T-cell (primary cell): ENCODE data around the gene BMERB1. TPM values are rescaled to one million over a fixed set of nuclear protein-coding genes. Genes with fewer than 3 reads are reported as not detected.
"Not testable (repeated sequence)": the region's sequence is repeated elsewhere in the genome, so short reads cannot be mapped to it uniquely, and the experiment has no call there.

Source experiments
- ATAC-seq, 4 experiments: fragments of 200-7000 bp in 3 of 4; fragments of 150-1000 bp in 1 of 4; cut with Tn5 transposase; replicated peaks in 1 of 4; 1 replicate in 3 of 4; 2 replicates in 1 of 4; pipeline ENCODE4 v1.10.0; 2021; ENCODE audit warnings: moderate library complexity in 3 of 4, mild to moderate bottlenecking in 2 of 4, moderate number of reproducible peaks in 1 of 4
- CTCF ChIA-PET, 2 donors: fragments of 300-600 bp; sonication (Branson Sonifier 250); formaldehyde crosslinking; loops; one replicate each; lab custom pipeline; 2022; ENCODE audit warnings: antibody characterized with exemption in 2 of 2; lab: Charles Lee
- POLR2A ChIA-PET, 2 donors: fragments of 300-600 bp; sonication (Branson Sonifier 250); formaldehyde crosslinking; loops; one replicate each; lab custom pipeline; 2022; ENCODE audit warnings: antibody characterized with exemption in 2 of 2; lab: Charles Lee
- DNase-seq, 35 experiments: peaks; one replicate each; pipeline versions ENCODE4 v3.0.0 to v3.0.0-alpha.2; 2013 to 2023
- H3K27ac ChIP-seq: one replicate; pipeline ENCODE4 v1.5.1; 2013; ENCODE audit warnings: low read length
- H3K27me3 ChIP-seq, 2 experiments: replicated peaks in 1 of 2; 1 replicate in 1 of 2; 2 replicates in 1 of 2; pipeline versions ENCODE4 v1.6.1 to v1.7.0; 2013; ENCODE audit warnings: low read length in 1 of 2, mixed read lengths in 1 of 2; ENCODE audit not compliant: control insufficient read depth in 2 of 2, insufficient read depth in 2 of 2; ENCODE audit errors: extremely low read depth in 1 of 2
- H3K36me3 ChIP-seq, 2 donors: 1 replicate in 1 of 2; 2 replicates in 1 of 2; pipeline versions ENCODE4 v1.6.1 to v1.7.0; 2013; ENCODE audit warnings: low read length in 1 of 2; ENCODE audit not compliant: control insufficient read depth in 2 of 2, insufficient read depth in 1 of 2; ENCODE audit errors: extremely low read depth in 1 of 2
- H3K4me1 ChIP-seq, 2 experiments: 1 replicate in 1 of 2; 2 replicates in 1 of 2; pipeline versions ENCODE4 v1.6.1 to v1.7.0; 2013; ENCODE audit warnings: low read length in 2 of 2, mixed read lengths in 1 of 2; ENCODE audit not compliant: insufficient read depth in 2 of 2, control insufficient read depth in 1 of 2; ENCODE audit errors: extremely low read depth in 1 of 2
- H3K4me3 ChIP-seq, 2 donors: 1 replicate in 1 of 2; 2 replicates in 1 of 2; pipeline versions ENCODE4 v1.5.1 to v1.7.0; 2013; ENCODE audit warnings: mild to moderate bottlenecking in 2 of 2, low read length in 1 of 2, moderate library complexity in 1 of 2; ENCODE audit not compliant: control insufficient read depth in 1 of 2; ENCODE audit errors: extremely low read depth in 1 of 2
- H3K9me3 ChIP-seq: 2 replicates; pipeline ENCODE4 v1.7.0; 2013
- H3K27ac Mint-ChIP-seq, 2 donors: one replicate each; pipeline ENCODE4 v1.8.0; 2020 to 2021; ENCODE audit warnings: mild to moderate bottlenecking in 2 of 2, mixed read lengths in 2 of 2
- H3K27me3 Mint-ChIP-seq, 2 donors: one replicate each; pipeline ENCODE4 v1.8.0; 2021 to 2022; ENCODE audit warnings: mixed read lengths in 2 of 2
- H3K36me3 Mint-ChIP-seq: one replicate; pipeline ENCODE4 v1.8.0; 2021; ENCODE audit warnings: mixed read lengths
- H3K4me1 Mint-ChIP-seq, 3 donors: one replicate each; pipeline ENCODE4 v1.8.0; 2020 to 2022; ENCODE audit warnings: mixed read lengths in 3 of 3, mild to moderate bottlenecking in 1 of 3
- H3K4me3 Mint-ChIP-seq, 3 donors: one replicate each; pipeline ENCODE4 v1.8.0; 2020 to 2022; ENCODE audit warnings: mild to moderate bottlenecking in 3 of 3, mixed read lengths in 3 of 3, moderate library complexity in 3 of 3
- H3K9me3 Mint-ChIP-seq, 3 donors: one replicate each; pipeline ENCODE4 v1.8.0; 2020 to 2022; ENCODE audit warnings: mixed read lengths in 3 of 3
- WGBS: methylation state at CpG from one replicate; pipeline ENCODE4 v1.1.5; 2013; ENCODE audit warnings: missing lambda C conversion rate; ENCODE audit not compliant: insufficient coverage; 5-methylcytosine and 5-hydroxymethylcytosine counted together
- total RNA-seq, 35 experiments: library from RNA in 6 of 35; stranded (reverse) in 6 of 35; fragments of 120-200 nt in 1 of 35; gene quantifications; one replicate each; pipeline versions ENCODE4 v1.2.1 to v1.2.4 and lab custom pipeline; 2013 to 2026

Gene BMERB1
- total RNA-seq, 5 donors from 2014 or later (not counting 1 experiment from before 2014, with no cell fraction given): 2.1 to 9.6 (median 5.6) TPM

DNA sequence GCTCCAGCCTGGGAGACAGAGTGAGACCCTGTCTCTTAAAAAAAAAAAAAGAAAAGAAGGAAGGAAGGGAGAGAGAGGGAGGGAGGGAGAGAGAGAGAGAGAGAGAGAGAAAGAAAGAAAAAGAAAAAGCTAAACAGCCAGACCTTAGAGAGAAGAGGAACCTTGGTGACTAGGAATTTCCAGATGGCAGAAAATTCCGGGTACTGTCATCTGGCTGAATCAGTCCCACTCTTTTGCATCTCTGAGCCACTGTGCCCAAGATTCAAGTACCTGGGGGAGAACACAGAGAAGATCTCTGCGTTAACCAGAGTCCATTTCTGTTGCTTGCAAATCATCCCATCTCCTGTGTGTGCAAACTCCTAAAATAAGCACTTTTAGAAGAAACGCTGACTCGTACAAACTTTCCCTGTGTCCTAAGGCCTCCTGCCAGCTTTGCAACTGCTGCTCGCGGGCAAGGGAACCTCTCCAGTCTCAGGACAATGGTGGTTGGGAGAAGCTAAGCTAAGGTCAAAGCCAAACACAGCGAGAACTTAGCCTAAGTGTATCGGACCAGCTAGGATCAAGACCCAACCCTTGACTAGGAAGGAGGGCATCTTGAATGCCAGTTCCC, 18.0 kb downstream of the BMERB1 start:
- H3K4me1 ChIP-seq: no peaks in the 10 kb centered on the region
- H3K9me3 ChIP-seq: no peaks in the 10 kb centered on the region
- no peak overlapping the region for H3K27ac Mint-ChIP-seq
- H3K4me1 Mint-ChIP-seq: no peaks in the 10 kb centered on the region
- 78% methylated on average over 8 of the region's 8 CpGs for WGBS
- peaks cover 1 to 8% of the 10 kb centered on the region in 2 donors for H3K27me3 Mint-ChIP-seq
- POLR2A ChIA-PET: no interaction called here
- no peak overlapping the region for H3K27ac ChIP-seq
- H3K36me3 ChIP-seq: no peaks in the 10 kb centered on the region
- H3K4me3 Mint-ChIP-seq: no peak overlapping the region
- CTCF ChIA-PET: no interaction called here
- no peaks in the 10 kb centered on the region for H3K36me3 Mint-ChIP-seq
- H3K27me3 ChIP-seq: no peaks in the 10 kb centered on the region
- H3K9me3 Mint-ChIP-seq: no peaks in the 10 kb centered on the region
- no peak for ATAC-seq
- DNase-seq: no peak
- no peak overlapping the region for H3K4me3 ChIP-seq

DNA sequence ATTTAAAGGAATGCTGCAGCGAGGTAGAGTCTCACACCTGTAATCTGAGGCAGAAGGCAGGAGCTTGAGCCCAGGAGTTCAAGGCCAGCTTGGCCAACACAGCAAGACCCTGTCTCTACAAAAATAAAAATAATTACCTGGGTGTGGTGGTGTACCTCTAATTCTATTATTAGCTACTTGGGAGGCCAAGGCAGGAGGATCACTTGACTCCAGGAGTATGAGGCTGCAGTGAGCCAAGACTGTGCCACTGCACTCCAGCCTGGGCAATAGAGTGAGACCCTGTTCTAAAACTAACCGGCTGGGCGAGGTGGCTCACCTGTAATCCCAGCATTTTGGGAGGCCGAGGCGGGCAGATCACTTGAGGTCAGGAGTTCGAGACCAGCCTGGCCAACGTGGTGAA, 18.9 kb downstream of the BMERB1 start:
- WGBS: no CpG with 5 or more reads among the region's 7 CpGs
- H3K36me3 Mint-ChIP-seq, H3K4me3 Mint-ChIP-seq, H3K9me3 Mint-ChIP-seq, H3K9me3 ChIP-seq, H3K4me1 ChIP-seq, POLR2A ChIA-PET, H3K4me3 ChIP-seq, H3K27ac ChIP-seq, H3K27me3 Mint-ChIP-seq, ATAC-seq, CTCF ChIA-PET, H3K4me1 Mint-ChIP-seq, DNase-seq, H3K27ac Mint-ChIP-seq, H3K27me3 ChIP-seq, H3K36me3 ChIP-seq: not testable (repeated sequence)

DNA sequence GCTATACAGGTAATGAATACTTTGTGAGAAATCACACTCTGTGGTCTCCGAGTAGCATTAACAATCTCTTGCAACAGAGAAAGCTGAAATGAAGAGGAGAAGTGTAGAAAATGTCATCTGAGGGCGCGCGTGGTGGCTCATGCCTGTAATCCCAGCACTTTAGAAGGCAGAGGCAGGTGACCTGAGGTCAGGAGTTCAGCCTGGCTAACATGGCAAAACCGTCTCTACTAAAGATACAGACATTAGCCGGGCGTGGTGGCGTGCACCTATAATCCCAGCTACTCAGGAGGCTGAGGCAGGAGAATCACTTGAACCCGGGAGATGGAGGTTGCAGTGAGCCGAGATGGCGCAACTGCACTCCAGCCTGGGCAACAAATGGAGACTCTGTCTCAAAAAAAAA, 20.5 kb downstream of the BMERB1 start:
- H3K4me1 Mint-ChIP-seq, POLR2A ChIA-PET, H3K9me3 Mint-ChIP-seq, H3K9me3 ChIP-seq, ATAC-seq, H3K27ac ChIP-seq, H3K36me3 Mint-ChIP-seq, DNase-seq, H3K4me3 ChIP-seq, H3K4me3 Mint-ChIP-seq, CTCF ChIA-PET, H3K4me1 ChIP-seq, H3K36me3 ChIP-seq, H3K27ac Mint-ChIP-seq, H3K27me3 ChIP-seq: not testable (repeated sequence)
- WGBS: 89% methylated on average over 9 of the region's 11 CpGs
- H3K27me3 Mint-ChIP-seq: peaks cover 3 to 12% of the 10 kb centered on the region in 2 donors

DNA sequence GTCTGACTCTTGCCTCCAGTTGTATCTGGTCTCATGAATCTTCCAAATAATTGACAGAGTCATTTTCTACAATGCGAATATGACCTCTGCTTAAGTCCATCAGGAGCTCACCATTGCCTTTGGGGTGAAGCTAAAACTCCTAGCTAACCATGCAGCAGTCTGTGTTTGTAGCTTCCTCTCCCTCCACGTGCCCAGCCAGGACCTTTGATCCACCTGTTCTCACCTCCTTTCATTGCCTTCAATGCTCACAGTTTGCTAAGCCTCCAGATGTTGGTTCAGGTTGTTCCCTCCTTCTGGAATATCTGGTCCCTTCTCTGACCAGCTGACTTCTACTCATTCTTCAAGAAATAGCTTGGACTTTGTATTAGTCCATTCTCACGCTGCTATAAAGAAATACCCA, 23.0 kb downstream of the BMERB1 start:
- no peaks in the 10 kb centered on the region for H3K27me3 ChIP-seq
- H3K27ac ChIP-seq: no peak overlapping the region
- H3K4me1 Mint-ChIP-seq: no peaks in the 10 kb centered on the region
- no peak overlapping the region for H3K4me3 Mint-ChIP-seq
- 63% methylated on average over 2 of the region's 3 CpGs for WGBS
- no peaks in the 10 kb centered on the region for H3K9me3 Mint-ChIP-seq
- ChIA-PET POLR2A (no interaction called here), CTCF (no interaction called here)
- H3K27me3 Mint-ChIP-seq: peaks cover 3 to 17% of the 10 kb centered on the region in 2 donors
- H3K9me3 ChIP-seq: no peaks in the 10 kb centered on the region
- H3K4me1 ChIP-seq: no peaks in the 10 kb centered on the region
- H3K4me3 ChIP-seq: no peak overlapping the region
- DNase-seq (no peak), ATAC-seq (no peak)
- no peak overlapping the region for H3K27ac Mint-ChIP-seq
- no peaks in the 10 kb centered on the region for H3K36me3 Mint-ChIP-seq
- no peaks in the 10 kb centered on the region for H3K36me3 ChIP-seq

DNA sequence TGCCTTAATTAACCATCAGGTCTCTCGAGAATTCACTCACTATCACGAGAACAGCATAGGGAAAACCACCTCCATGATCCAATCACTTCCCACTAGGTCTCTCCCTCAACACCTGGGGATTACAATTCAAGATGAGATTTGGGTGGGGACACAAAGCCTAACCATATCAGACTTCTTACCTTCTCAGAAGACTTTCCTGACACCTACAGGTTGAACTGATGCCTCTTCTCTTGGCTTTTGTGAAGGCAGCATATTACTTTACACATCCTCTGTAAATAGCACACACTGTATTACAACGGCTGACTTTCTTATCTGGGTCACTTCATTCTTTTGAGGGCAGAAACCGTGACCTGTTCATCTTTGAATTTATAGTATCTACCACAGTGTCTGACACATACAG, 23.6 kb downstream of the BMERB1 start:
- ATAC-seq (no peak), DNase-seq (no peak)
- H3K27me3 ChIP-seq: no peaks in the 10 kb centered on the region
- H3K27ac Mint-ChIP-seq: no peak overlapping the region
- H3K4me3 ChIP-seq: no peak overlapping the region
- POLR2A ChIA-PET: no interaction called here
- no peaks in the 10 kb centered on the region for H3K36me3 Mint-ChIP-seq
- no peaks in the 10 kb centered on the region for H3K4me1 Mint-ChIP-seq
- no peaks in the 10 kb centered on the region for H3K9me3 ChIP-seq
- no peaks in the 10 kb centered on the region for H3K4me1 ChIP-seq
- peaks cover 3 to 13% of the 10 kb centered on the region in 2 donors for H3K27me3 Mint-ChIP-seq
- CTCF ChIA-PET: no interaction called here
- WGBS: no CpG with 5 or more reads among the region's 4 CpGs
- H3K27ac ChIP-seq: no peak overlapping the region
- no peaks in the 10 kb centered on the region for H3K36me3 ChIP-seq
- no peak overlapping the region for H3K4me3 Mint-ChIP-seq
- no peaks in the 10 kb centered on the region for H3K9me3 Mint-ChIP-seq

DNA sequence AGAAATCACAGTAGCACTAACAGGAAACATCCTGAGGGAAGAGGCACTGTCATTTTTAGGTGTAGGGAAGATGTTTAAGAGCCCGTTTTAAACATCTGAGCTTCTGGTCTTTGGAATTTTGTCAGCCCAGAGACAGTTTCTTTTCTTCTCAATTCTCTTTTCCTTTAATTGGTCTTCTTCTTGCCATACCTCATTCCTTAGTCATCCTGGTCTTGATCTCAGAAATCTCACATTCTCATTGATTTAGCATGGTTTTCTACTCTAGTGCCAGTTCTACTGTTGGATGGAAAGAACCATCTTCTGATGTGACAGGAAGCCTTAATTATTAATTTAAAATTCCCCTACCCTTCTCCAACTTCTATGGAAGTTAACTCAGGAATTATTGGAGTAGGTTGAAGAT, 25.4 kb downstream of the BMERB1 start:
- no peak overlapping the region for H3K4me3 Mint-ChIP-seq
- H3K4me1 Mint-ChIP-seq: no peaks in the 10 kb centered on the region
- no peaks in the 10 kb centered on the region for H3K36me3 Mint-ChIP-seq
- no peak for DNase-seq
- H3K27me3 Mint-ChIP-seq: peaks cover 1 to 13% of the 10 kb centered on the region in 2 donors
- H3K36me3 ChIP-seq: no peaks in the 10 kb centered on the region
- H3K9me3 ChIP-seq: no peaks in the 10 kb centered on the region
- no peak overlapping the region for H3K27ac Mint-ChIP-seq
- ChIA-PET POLR2A (no interaction called here), CTCF (no interaction called here)
- H3K27me3 ChIP-seq: no peaks in the 10 kb centered on the region
- no peak overlapping the region for H3K27ac ChIP-seq
- H3K4me3 ChIP-seq: no peak overlapping the region
- ATAC-seq: no peak
- WGBS: no CpG with 5 or more reads among the region's 1 CpG
- H3K4me1 ChIP-seq: no peaks in the 10 kb centered on the region
- H3K9me3 Mint-ChIP-seq: no peaks in the 10 kb centered on the region

DNA sequence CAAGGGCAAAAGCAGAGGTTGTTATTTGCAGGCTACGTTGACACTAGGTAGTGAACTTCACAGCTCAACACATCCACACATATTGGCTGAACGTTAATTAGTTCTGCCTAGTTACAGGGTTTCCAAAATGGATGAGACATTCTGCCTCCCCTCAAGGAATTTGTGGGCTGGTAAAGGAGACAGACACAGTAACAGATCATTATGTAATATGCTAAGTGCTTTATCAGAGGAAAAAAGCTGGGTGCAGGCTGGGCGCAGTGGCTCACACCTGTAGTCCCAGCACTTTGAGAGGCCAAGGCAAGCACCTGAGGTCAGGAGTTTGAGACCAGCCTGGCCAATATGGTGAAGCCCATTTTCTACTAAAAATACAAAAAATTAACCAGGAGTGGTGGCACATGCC, 26.2 kb downstream of the BMERB1 start:
- no peaks in the 10 kb centered on the region for H3K27me3 ChIP-seq
- ChIA-PET CTCF (no interaction called here), POLR2A (no interaction called here)
- Mint-ChIP-seq H3K4me1 (no peaks in the 10 kb centered on the region), H3K27ac (no peak overlapping the region), H3K4me3 (no peak overlapping the region), H3K36me3 (no peaks in the 10 kb centered on the region), H3K9me3 (no peaks in the 10 kb centered on the region), H3K27me3 (peaks cover 1 to 13% of the 10 kb centered on the region in 2 donors)
- no peaks in the 10 kb centered on the region for H3K36me3 ChIP-seq
- H3K27ac ChIP-seq: no peak overlapping the region
- H3K4me1 ChIP-seq: no peaks in the 10 kb centered on the region
- WGBS: 100% methylated on average over 1 of the region's 3 CpGs
- H3K4me3 ChIP-seq: no peak overlapping the region
- ATAC-seq (no peak), DNase-seq (no peak)
- H3K9me3 ChIP-seq: no peaks in the 10 kb centered on the region
